Progenitor cell of endocrine pancreas (in vitro differentiated cells): ENCODE measurements around the gene RNF223. TPM values are rescaled to one million over a fixed set of nuclear protein-coding genes. Genes with fewer than 3 reads are reported as not detected.

Source experiments
- DNase-seq: peaks from one replicate; pipeline ENCODE4 v3.0.0; 2021; ENCODE audit warnings: low spot score; ENCODE audit not compliant: unreplicated experiment
- H3K27ac Mint-ChIP-seq: 2 replicates; pipeline ENCODE4 v1.8.0; 2021; ENCODE audit warnings: mild to moderate bottlenecking, moderate library complexity, mixed read lengths
- H3K27me3 Mint-ChIP-seq: 2 replicates; pipeline ENCODE4 v1.8.0; 2021; ENCODE audit warnings: mixed read lengths
- H3K36me3 Mint-ChIP-seq: 2 replicates; pipeline ENCODE4 v1.8.0; 2022; ENCODE audit warnings: mixed read lengths; ENCODE audit not compliant: insufficient read depth
- H3K4me1 Mint-ChIP-seq: 2 replicates; pipeline ENCODE4 v1.8.0; 2021; ENCODE audit warnings: low read depth, mixed read lengths
- H3K4me3 Mint-ChIP-seq: 2 replicates; pipeline ENCODE4 v1.8.0; 2021; ENCODE audit warnings: low read depth, mild to moderate bottlenecking, moderate library complexity, mixed read lengths
- H3K9me3 Mint-ChIP-seq: 2 replicates; pipeline ENCODE4 v1.8.0; 2021; ENCODE audit warnings: low read depth, mixed read lengths
- CTCF ChIP-seq: fragments of 200-600 bp; sonication (generic); IDR thresholded peaks from one replicate; pipeline ENCODE4 v1.5.0; 2021; ENCODE audit warnings: antibody characterized with exemption, mild to moderate bottlenecking; ENCODE audit not compliant: unreplicated experiment
- total RNA-seq: library from RNA; stranded (reverse); gene quantifications from 2 replicates; pipeline ENCODE4 v1.2.1, GENCODE V29; 2021

The RNF223 gene
- total RNA-seq, 1 donor from 2014 or later = not detected

GRCh38 chr1:1050577-1051052, 23.5 kb downstream of the RNF223 start:
- no peak for DNase-seq
- TF ChIP-seq CTCF = no peak
- H3K27ac Mint-ChIP-seq = no peak overlapping the region
- no peaks in the 10 kb centered on the region for H3K9me3 Mint-ChIP-seq
- H3K4me3 Mint-ChIP-seq = no peak overlapping the region
- peaks cover 19% of the 10 kb centered on the region for H3K36me3 Mint-ChIP-seq
- H3K4me1 Mint-ChIP-seq = no peaks in the 10 kb centered on the region
- no peaks in the 10 kb centered on the region for H3K27me3 Mint-ChIP-seq

GRCh38 chr1:1049318-1050165, 24.6 kb downstream of the RNF223 start:
- no peak overlapping the region for H3K4me3 Mint-ChIP-seq
- no peaks in the 10 kb centered on the region for H3K4me1 Mint-ChIP-seq
- peaks cover 20% of the 10 kb centered on the region for H3K36me3 Mint-ChIP-seq
- no peaks in the 10 kb centered on the region for H3K27me3 Mint-ChIP-seq
- H3K9me3 Mint-ChIP-seq = no peaks in the 10 kb centered on the region
- no peak overlapping the region for H3K27ac Mint-ChIP-seq
- DNase-seq = no peak
- TF ChIP-seq CTCF = no peak

- Mint-ChIP-seq H3K4me3 (no peak overlapping the region), H3K27me3 (no peaks in the 10 kb centered on the region), H3K4me1 (no peaks in the 10 kb centered on the region), H3K36me3 (peaks cover 21% of the 10 kb centered on the region), H3K27ac (no peak overlapping the region), H3K9me3 (no peaks in the 10 kb centered on the region)
- no peak for DNase-seq
- no peak for TF ChIP-seq CTCF
These were observed 25.3 kb downstream of the RNF223 start for GRCh38 chr1:1048765-1049164.

- Mint-ChIP-seq H3K36me3 (peaks cover 22% of the 10 kb centered on the region), H3K27ac (no peak overlapping the region), H3K9me3 (no peaks in the 10 kb centered on the region), H3K4me1 (no peaks in the 10 kb centered on the region), H3K4me3 (no peak overlapping the region), H3K27me3 (no peaks in the 10 kb centered on the region)
- no peak for TF ChIP-seq CTCF
- no peak for DNase-seq
These were observed 26.1 kb downstream of the RNF223 start for GRCh38 chr1:1047963-1048362.

- Mint-ChIP-seq H3K9me3 (no peaks in the 10 kb centered on the region), H3K4me1 (no peaks in the 10 kb centered on the region), H3K4me3 (no peak overlapping the region), H3K27me3 (no peaks in the 10 kb centered on the region), H3K27ac (no peak overlapping the region), H3K36me3 (peaks cover 19% of the 10 kb centered on the region)
- no peak for DNase-seq
- no peak for TF ChIP-seq CTCF
These were observed 26.7 kb downstream of the RNF223 start for GRCh38 chr1:1047407-1047806.
